ENCODE measurements around the gene SLC29A4.
"Not testable (repeated sequence)": the region's sequence is repeated elsewhere in the genome, so short reads cannot be mapped to it uniquely, and the experiment has no call there.

The SLC29A4 gene

DNA sequence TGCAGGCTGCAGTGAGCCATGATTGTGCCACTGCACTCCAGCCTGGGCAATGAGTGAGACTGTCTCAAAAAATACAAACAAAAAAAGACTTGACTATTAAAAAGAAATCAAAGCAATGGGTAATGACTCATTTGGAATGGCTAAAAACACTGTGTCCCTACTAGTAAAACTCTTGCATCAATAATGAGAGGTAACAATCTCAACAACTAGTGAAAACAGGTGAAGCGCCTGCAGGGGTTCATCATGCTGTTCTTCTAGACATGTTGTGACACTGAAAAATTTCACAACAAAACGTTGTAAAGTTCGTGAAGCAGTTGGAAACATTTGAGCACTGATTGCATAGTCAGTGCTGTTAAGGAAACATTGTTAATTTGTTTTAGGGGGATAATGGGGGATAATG, 26.9 kb upstream of the SLC29A4 start:
- H3K36me3 ChIP-seq (ENCODE audit: insufficient read depth, low read length), result no peaks in the 10 kb centered on the region
- no peaks in the 10 kb centered on the region for H3K9me3 ChIP-seq (ENCODE audit: low read length)
- no peak overlapping the region for H3K9ac ChIP-seq (ENCODE audit: low read length)
- no peaks in the 10 kb centered on the region for H3K9me2 ChIP-seq (ENCODE audit: low read depth, low read length)
- H3K4me3 ChIP-seq (ENCODE audit: low read depth, low read length, poor library complexity, severe bottlenecking), result no peak overlapping the region
- no peaks in the 10 kb centered on the region for H3K79me2 ChIP-seq (ENCODE audit: insufficient read depth, low read length)
- H3K4me1 ChIP-seq (ENCODE audit: insufficient read depth, low read length, severe bottlenecking), result no peaks in the 10 kb centered on the region
- no peak for TF ChIP-seq EZH2 (IDR thresholded peaks at IDR 0.05; ENCODE audit: borderline replicate concordance, low read length)
- H3K27me3 ChIP-seq (ENCODE audit: insufficient read depth, low read length), result no peaks in the 10 kb centered on the region; the same call in 1 of the 2 replicates
- no peak overlapping the region for H2AFZ ChIP-seq (ENCODE audit: low read length)
- H3F3A ChIP-seq (ENCODE audit: insufficient read depth, low read length), result no peaks in the 10 kb centered on the region
- no peak overlapping the region for H3K4me2 ChIP-seq (ENCODE audit: low read length)
- H4K20me1 ChIP-seq (ENCODE audit: insufficient read depth, low read length), result no peaks in the 10 kb centered on the region
- H3K27ac ChIP-seq (ENCODE audit: low read depth, low read length, poor library complexity, severe bottlenecking), result no peak overlapping the region

DNA sequence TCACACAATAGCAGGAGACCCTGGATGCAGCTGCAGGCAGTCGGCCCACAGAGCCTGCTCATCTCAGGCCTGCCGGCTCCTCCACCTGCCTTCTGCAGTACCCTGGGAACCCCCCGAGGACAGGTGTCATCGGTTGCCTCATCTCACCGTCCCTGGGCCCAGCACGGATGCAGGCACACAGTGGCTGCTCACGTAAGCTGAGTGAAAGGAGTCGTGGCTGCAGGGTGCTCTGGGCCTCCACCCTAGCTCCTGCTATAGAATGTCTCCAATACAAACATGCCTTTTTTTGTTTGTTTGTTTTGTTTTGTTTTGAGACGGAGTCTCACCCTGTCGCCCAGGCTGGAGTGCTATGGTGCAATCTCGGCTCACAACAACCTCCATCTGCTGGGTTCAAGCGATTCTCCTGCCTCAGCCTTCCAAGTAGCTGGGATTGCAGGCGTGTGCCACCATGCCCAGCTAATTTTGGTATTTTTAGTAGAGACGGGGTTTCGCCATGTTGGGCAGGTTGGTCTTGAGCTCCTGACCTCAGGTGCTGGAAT, 22.1 kb upstream of the SLC29A4 start:
- not testable (repeated sequence) for H2AFZ ChIP-seq (ENCODE audit: low read length); H3K79me2 ChIP-seq (ENCODE audit: insufficient read depth, low read length); H3K36me3 ChIP-seq (ENCODE audit: insufficient read depth, low read length); H3K27me3 ChIP-seq (ENCODE audit: insufficient read depth, low read length); H3K9ac ChIP-seq (ENCODE audit: low read length); H3K4me3 ChIP-seq (ENCODE audit: low read depth, low read length, poor library complexity, severe bottlenecking); H3K9me2 ChIP-seq (ENCODE audit: low read depth, low read length); H4K20me1 ChIP-seq (ENCODE audit: insufficient read depth, low read length); H3K4me1 ChIP-seq (ENCODE audit: insufficient read depth, low read length, severe bottlenecking); H3K27ac ChIP-seq (ENCODE audit: low read depth, low read length, poor library complexity, severe bottlenecking); H3K9me3 ChIP-seq (ENCODE audit: low read length); H3K4me2 ChIP-seq (ENCODE audit: low read length); H3F3A ChIP-seq (ENCODE audit: insufficient read depth, low read length)

DNA sequence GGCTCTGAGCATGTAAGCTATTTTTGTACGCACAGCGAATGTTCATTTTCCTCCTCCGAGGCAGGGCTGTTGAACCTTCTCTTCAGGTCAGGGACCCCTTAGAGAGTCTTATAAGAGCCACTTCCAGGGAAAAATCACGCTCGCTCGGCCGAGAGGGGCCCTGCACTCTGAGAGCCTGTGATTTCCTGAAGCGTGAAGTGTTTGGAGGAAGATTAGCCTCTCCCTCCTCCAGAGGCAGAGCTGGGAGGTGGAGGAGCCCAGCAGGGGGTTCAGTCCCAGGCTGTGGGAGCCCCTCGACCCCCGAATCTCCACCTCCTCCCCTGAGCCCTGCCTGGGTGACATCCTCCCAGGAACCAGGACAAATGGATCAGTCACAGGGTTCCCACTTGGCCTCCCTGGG, 19.7 kb upstream of the SLC29A4 start:
- H3K9ac ChIP-seq (ENCODE audit: low read length); H3K27ac ChIP-seq (ENCODE audit: low read depth, low read length, poor library complexity, severe bottlenecking); H3K79me2 ChIP-seq (ENCODE audit: insufficient read depth, low read length); H3K27me3 ChIP-seq (ENCODE audit: insufficient read depth, low read length); H3K36me3 ChIP-seq (ENCODE audit: insufficient read depth, low read length); H3K4me2 ChIP-seq (ENCODE audit: low read length); H3K9me3 ChIP-seq (ENCODE audit: low read length); H3K4me1 ChIP-seq (ENCODE audit: insufficient read depth, low read length, severe bottlenecking); H4K20me1 ChIP-seq (ENCODE audit: insufficient read depth, low read length); H3K4me3 ChIP-seq (ENCODE audit: low read depth, low read length, poor library complexity, severe bottlenecking); H2AFZ ChIP-seq (ENCODE audit: low read length); H3F3A ChIP-seq (ENCODE audit: insufficient read depth, low read length); H3K9me2 ChIP-seq (ENCODE audit: low read depth, low read length): not testable (repeated sequence)

DNA sequence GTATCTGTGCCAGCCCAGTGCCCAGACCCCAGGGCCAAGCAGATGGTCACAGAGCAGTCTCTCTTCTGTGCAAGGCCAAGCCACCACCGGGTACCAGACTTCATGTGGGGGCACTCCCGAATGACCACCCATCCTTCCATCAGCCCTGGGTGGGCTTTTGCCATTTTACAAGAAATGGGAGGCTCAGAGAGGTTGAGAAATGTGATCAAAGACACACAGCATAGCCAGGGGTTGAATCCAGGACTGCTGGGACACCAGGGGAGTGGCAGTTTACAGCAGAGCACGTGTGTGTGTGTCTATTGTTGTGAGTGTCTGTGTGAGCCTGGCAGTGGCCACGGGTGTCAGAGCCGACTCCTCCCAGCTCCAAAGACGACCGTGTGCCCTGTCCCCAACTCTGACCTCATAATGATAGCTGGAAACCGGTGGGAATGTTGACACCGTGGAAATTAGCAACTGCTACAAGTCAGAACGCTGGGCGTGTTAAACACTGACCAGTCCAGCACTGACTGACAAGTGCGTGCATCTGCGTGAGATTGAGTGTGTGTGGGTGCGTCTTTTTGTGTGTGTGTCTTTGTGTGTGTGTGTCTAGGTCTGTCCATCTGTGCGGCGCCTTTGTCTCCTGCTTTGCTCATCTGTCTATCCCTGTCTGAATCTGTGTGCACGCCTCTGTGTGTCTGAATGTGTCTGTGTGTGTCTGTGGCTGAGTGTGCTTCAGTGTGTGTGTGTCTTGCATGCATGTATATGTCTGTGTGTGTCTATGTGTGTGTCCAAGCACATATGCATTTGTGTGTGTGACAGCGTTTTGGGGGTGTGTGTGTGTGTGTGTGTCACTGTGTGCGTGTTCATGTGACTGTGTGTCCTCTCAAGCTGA, 17.2 kb upstream of the SLC29A4 start:
- H3K27ac ChIP-seq (ENCODE audit: low read depth, low read length, poor library complexity, severe bottlenecking), result no peak overlapping the region
- H2AFZ ChIP-seq (ENCODE audit: low read length), result no peak overlapping the region
- no peaks in the 10 kb centered on the region for H3K79me2 ChIP-seq (ENCODE audit: insufficient read depth, low read length)
- H3K9ac ChIP-seq (ENCODE audit: low read length), result no peak overlapping the region
- no peaks in the 10 kb centered on the region for H4K20me1 ChIP-seq (ENCODE audit: insufficient read depth, low read length)
- no peaks in the 10 kb centered on the region for H3K9me2 ChIP-seq (ENCODE audit: low read depth, low read length)
- H3K27me3 ChIP-seq (ENCODE audit: insufficient read depth, low read length), result no peaks in the 10 kb centered on the region; the same call in 1 of the 2 replicates
- no peaks in the 10 kb centered on the region for H3K9me3 ChIP-seq (ENCODE audit: low read length)
- no peak overlapping the region for H3K4me2 ChIP-seq (ENCODE audit: low read length)
- no peaks in the 10 kb centered on the region for H3K4me1 ChIP-seq (ENCODE audit: insufficient read depth, low read length, severe bottlenecking)
- no peaks in the 10 kb centered on the region for H3K36me3 ChIP-seq (ENCODE audit: insufficient read depth, low read length)
- no peak overlapping the region for H3K4me3 ChIP-seq (ENCODE audit: low read depth, low read length, poor library complexity, severe bottlenecking)
- no peaks in the 10 kb centered on the region for H3F3A ChIP-seq (ENCODE audit: insufficient read depth, low read length)
- TF ChIP-seq, protein P1, sequence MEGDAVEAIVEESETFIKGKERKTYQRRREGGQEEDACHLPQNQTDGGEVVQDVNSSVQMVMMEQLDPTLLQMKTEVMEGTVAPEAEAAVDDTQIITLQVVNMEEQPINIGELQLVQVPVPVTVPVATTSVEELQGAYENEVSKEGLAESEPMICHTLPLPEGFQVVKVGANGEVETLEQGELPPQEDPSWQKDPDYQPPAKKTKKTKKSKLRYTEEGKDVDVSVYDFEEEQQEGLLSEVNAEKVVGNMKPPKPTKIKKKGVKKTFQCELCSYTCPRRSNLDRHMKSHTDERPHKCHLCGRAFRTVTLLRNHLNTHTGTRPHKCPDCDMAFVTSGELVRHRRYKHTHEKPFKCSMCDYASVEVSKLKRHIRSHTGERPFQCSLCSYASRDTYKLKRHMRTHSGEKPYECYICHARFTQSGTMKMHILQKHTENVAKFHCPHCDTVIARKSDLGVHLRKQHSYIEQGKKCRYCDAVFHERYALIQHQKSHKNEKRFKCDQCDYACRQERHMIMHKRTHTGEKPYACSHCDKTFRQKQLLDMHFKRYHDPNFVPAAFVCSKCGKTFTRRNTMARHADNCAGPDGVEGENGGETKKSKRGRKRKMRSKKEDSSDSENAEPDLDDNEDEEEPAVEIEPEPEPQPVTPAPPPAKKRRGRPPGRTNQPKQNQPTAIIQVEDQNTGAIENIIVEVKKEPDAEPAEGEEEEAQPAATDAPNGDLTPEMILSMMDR (IDR thresholded peaks at IDR 0.05; ENCODE audit: low read length), result no peak
- no peak for TF ChIP-seq EZH2 (IDR thresholded peaks at IDR 0.05; ENCODE audit: borderline replicate concordance, low read length)

Data from OCI-LY1 (cell line).